Measurements from ENCODE around the gene ZEB1. TPM values are rescaled to one million over a fixed set of nuclear protein-coding genes. Genes with fewer than 3 reads are reported as not detected.
A peak's percentile ranks its signal among the peaks of the same experiment; 100 is the strongest.

ZEB1 gene
- total and polyA plus RNA-seq, 9 of the 15 experiments (the other 6 are each of a cell fraction or from before 2014, with no cell fraction given) = 2.1 to 8.4 (median 4.9) TPM

DNA sequence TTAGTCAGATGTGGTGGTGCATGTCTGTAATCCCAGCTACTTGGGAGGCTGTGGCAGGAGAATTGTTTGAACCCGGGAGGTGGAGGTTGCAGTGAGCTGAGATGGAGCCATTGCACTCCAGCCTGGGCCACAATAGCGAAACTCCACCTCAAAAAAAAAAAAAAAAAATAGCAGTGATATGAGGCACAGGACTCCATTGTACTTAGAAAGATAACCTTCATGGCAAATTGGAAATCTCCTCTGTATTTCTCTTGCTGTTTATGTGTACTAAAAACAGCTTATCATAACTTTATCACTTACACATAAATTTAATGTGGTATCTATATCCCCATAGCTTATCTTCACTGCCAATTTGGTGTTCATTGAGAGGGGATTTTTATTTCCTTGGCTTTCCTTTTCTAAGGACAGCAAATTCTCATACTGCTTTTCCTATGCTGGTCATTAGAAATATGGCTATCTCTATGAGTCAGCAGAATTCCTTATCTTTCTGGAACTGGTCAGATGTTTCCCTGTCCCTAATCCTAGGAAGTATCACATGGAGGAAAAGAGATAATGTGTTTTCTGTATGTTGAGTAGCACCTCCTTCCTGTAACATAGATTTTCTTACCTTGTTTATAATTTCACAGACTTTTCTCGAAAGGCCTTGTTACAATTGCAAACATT, 40.6 kb upstream of the ZEB1 start:
- POLR2A ChIA-PET = interaction anchor here (0.6 kb wide), 1 partner anchor 90 kb away, joined by 4 read pairs; no protein-coding TSS in a partner anchor
- TF ChIP-seq HSF4 (CRISPR knock-in tag; IDR thresholded peaks at IDR 0.05; ENCODE audit: borderline replicate concordance) (no peak), SRSF1 (IDR thresholded peaks at IDR 0.05; ENCODE audit: low read depth, low read length) (no peak), TCFL5 (CRISPR knock-in tag; conservative IDR thresholded peaks at IDR 0.05) (no peak), ZNF551 (CRISPR knock-in tag; IDR thresholded peaks at IDR 0.05) (no peak), STAT5B (CRISPR knock-in tag; IDR thresholded peaks at IDR 0.05) (no peak), PCBP1 (IDR thresholded peaks at IDR 0.05; ENCODE audit: low read depth, low read length, poor library complexity, severe bottlenecking) (no peak), HMGN3 (IDR thresholded peaks at IDR 0.05; ENCODE audit: borderline replicate concordance, extremely low read depth, insufficient read length, low read depth, low read length) (no peak), MCM7 (IDR thresholded peaks at IDR 0.05) (no peak)
- TF ChIP-seq, protein P1, sequence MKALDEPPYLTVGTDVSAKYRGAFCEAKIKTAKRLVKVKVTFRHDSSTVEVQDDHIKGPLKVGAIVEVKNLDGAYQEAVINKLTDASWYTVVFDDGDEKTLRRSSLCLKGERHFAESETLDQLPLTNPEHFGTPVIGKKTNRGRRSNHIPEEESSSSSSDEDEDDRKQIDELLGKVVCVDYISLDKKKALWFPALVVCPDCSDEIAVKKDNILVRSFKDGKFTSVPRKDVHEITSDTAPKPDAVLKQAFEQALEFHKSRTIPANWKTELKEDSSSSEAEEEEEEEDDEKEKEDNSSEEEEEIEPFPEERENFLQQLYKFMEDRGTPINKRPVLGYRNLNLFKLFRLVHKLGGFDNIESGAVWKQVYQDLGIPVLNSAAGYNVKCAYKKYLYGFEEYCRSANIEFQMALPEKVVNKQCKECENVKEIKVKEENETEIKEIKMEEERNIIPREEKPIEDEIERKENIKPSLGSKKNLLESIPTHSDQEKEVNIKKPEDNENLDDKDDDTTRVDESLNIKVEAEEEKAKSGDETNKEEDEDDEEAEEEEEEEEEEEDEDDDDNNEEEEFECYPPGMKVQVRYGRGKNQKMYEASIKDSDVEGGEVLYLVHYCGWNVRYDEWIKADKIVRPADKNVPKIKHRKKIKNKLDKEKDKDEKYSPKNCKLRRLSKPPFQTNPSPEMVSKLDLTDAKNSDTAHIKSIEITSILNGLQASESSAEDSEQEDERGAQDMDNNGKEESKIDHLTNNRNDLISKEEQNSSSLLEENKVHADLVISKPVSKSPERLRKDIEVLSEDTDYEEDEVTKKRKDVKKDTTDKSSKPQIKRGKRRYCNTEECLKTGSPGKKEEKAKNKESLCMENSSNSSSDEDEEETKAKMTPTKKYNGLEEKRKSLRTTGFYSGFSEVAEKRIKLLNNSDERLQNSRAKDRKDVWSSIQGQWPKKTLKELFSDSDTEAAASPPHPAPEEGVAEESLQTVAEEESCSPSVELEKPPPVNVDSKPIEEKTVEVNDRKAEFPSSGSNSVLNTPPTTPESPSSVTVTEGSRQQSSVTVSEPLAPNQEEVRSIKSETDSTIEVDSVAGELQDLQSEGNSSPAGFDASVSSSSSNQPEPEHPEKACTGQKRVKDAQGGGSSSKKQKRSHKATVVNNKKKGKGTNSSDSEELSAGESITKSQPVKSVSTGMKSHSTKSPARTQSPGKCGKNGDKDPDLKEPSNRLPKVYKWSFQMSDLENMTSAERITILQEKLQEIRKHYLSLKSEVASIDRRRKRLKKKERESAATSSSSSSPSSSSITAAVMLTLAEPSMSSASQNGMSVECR (CRISPR knock-in tag; IDR thresholded peaks at IDR 0.05) = no peak
- TF ChIP-seq, protein P2, sequence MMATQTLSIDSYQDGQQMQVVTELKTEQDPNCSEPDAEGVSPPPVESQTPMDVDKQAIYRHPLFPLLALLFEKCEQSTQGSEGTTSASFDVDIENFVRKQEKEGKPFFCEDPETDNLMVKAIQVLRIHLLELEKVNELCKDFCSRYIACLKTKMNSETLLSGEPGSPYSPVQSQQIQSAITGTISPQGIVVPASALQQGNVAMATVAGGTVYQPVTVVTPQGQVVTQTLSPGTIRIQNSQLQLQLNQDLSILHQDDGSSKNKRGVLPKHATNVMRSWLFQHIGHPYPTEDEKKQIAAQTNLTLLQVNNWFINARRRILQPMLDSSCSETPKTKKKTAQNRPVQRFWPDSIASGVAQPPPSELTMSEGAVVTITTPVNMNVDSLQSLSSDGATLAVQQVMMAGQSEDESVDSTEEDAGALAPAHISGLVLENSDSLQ (IDR thresholded peaks at IDR 0.05) = 0 out of 2 replicates have a peak, but pooled peaks have one; percentile 23
- TF ChIP-seq, protein P3, sequence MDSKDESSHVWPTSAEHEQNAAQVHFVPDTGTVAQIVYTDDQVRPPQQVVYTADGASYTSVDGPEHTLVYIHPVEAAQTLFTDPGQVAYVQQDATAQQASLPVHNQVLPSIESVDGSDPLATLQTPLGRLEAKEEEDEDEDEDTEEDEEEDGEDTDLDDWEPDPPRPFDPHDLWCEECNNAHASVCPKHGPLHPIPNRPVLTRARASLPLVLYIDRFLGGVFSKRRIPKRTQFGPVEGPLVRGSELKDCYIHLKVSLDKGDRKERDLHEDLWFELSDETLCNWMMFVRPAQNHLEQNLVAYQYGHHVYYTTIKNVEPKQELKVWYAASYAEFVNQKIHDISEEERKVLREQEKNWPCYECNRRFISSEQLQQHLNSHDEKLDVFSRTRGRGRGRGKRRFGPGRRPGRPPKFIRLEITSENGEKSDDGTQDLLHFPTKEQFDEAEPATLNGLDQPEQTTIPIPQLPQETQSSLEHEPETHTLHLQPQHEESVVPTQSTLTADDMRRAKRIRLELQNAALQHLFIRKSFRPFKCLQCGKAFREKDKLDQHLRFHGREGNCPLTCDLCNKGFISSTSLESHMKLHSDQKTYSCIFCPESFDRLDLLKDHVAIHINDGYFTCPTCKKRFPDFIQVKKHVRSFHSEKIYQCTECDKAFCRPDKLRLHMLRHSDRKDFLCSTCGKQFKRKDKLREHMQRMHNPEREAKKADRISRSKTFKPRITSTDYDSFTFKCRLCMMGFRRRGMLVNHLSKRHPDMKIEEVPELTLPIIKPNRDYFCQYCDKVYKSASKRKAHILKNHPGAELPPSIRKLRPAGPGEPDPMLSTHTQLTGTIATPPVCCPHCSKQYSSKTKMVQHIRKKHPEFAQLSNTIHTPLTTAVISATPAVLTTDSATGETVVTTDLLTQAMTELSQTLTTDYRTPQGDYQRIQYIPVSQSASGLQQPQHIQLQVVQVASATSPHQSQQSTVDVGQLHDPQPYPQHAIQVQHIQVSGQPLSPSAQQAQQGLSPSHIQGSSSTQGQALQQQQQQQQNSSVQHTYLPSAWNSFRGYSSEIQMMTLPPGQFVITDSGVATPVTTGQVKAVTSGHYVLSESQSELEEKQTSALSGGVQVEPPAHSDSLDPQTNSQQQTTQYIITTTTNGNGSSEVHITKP (IDR thresholded peaks at IDR 0.05; ENCODE audit: partially characterized antibody) = no peak

More for the DNA sequence above, 40.6 kb upstream of the ZEB1 start:
- Histone ChIP-seq H3K27me3 (ENCODE audit: control insufficient read depth in 2 of 2, insufficient read depth in 2 of 2, low read length in 2 of 2) (no peaks in the 10 kb centered on the region), H3K9ac (ENCODE audit: insufficient read depth in 1 of 2, low read depth in 2 of 2, low read length in 2 of 2) (no peak overlapping the region), H3K4me1 (replicated peaks in 1 of 2; ENCODE audit: control insufficient read depth in 2 of 2, insufficient read depth in 2 of 2, low read length in 2 of 2) (peaks cover 4 to 6% of the 10 kb centered on the region in 2 experiments; a peak in 3 of 5 replicates), H3K9me3 (replicated peaks; ENCODE audit: control insufficient read depth, insufficient read depth, low read depth, low read length) (no peaks in the 10 kb centered on the region), H3K4me3 (no peak overlapping the region), H3K27ac (ENCODE audit: extremely low read depth, low read depth, low read length) (peak overlapping the region; percentile 56), H2AFZ (ENCODE audit: low read depth, low read length) (peak overlapping the region; percentile 65), H3K36me3 (ENCODE audit: control insufficient read depth, insufficient read depth, low read length) (no peaks in the 10 kb centered on the region), H3K4me2 (ENCODE audit: insufficient read depth, low read length) (peak overlapping the region; percentile 30; the same call in 1 of the 2 replicates), H3K9me1 (ENCODE audit: control insufficient read depth, insufficient read depth, low read length) (no peaks in the 10 kb centered on the region), H4K20me1 (replicated peaks; ENCODE audit: control insufficient read depth, insufficient read depth, low read length) (no peaks in the 10 kb centered on the region), H3K79me2 (ENCODE audit: control insufficient read depth, insufficient read depth, low read length) (no peaks in the 10 kb centered on the region)
- WGBS (ENCODE audit: insufficient coverage, low coverage, missing lambda C conversion rate) = 27% methylated on average over 2 of the region's 3 CpGs
- intact Hi-C loops (cut with micrococcal nuclease) (no loop called here), in situ Hi-C loops (cut with MboI) (no loop called here)
- FAIRE-seq (peak; percentile 37), ATAC-seq (peak; percentile 68), DNase-seq (ENCODE audit: extremely low read depth in 1 of 4, low spot score in 3 of 4) (peak in 2 of 4 experiments; percentile 44 to 61)
- no TSS peak for BruUV-seq (replicated peaks)
- CTCF ChIA-PET (ENCODE audit: low intra/inter-chr PET ratio) = no interaction called here
